ENCODE results near the gene DDX59. TPM values are rescaled to one million over a fixed set of nuclear protein-coding genes. Genes with fewer than 3 reads are reported as not detected.

Gene DDX59
- total and polyA plus RNA-seq, 2 experiments from 2014 or later, result 13.6 to 19.9 TPM

DNA sequence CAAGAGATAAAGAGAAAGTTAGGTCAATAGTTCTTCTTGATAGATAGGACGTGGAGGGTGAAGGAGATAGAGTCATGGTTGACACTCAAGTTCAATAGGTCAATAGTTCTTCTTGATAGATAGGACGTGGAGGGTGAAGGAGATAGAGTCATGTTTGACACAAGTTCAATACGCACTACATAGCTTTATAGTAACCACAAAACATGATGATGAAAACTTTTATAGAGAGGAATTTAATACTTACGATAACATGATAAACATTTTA is 5.8 kb upstream of the DDX59 start:
- H3K4me1 ChIP-seq (ENCODE audit: insufficient read depth), result peaks cover 7% of the 10 kb centered on the region
- no peaks in the 10 kb centered on the region for H3K9me2 ChIP-seq (replicated peaks; ENCODE audit: insufficient read depth)
- DNase-seq (ENCODE audit: low spot score), result no peak
- 81% methylated on average over 4 of the region's 4 CpGs for WGBS (ENCODE audit: low lambda C conversion rate, missing lambda C conversion rate)
- H3K4me3 ChIP-seq, result no peak overlapping the region
- H3K27ac ChIP-seq, result no peak overlapping the region
- no peak overlapping the region for H2AFZ ChIP-seq
- no peaks in the 10 kb centered on the region for H3K36me3 ChIP-seq (replicated peaks; ENCODE audit: insufficient read depth, low read depth)
- no peak overlapping the region for H3K4me2 ChIP-seq
- H3K9me3 ChIP-seq (ENCODE audit: low read depth), result no peaks in the 10 kb centered on the region
- no peaks in the 10 kb centered on the region for H4K20me1 ChIP-seq (ENCODE audit: insufficient read depth, poor library complexity, severe bottlenecking)
- peaks cover 8% of the 10 kb centered on the region for H3K79me2 ChIP-seq
- TF ChIP-seq EZH2phosphoT487 (IDR thresholded peaks at IDR 0.05; ENCODE audit: low read depth, severe bottlenecking, unreplicated experiment) (no peak), EZH2 (IDR thresholded peaks at IDR 0.05; ENCODE audit: borderline replicate concordance) (no peak)
- TF ChIP-seq, protein P1, sequence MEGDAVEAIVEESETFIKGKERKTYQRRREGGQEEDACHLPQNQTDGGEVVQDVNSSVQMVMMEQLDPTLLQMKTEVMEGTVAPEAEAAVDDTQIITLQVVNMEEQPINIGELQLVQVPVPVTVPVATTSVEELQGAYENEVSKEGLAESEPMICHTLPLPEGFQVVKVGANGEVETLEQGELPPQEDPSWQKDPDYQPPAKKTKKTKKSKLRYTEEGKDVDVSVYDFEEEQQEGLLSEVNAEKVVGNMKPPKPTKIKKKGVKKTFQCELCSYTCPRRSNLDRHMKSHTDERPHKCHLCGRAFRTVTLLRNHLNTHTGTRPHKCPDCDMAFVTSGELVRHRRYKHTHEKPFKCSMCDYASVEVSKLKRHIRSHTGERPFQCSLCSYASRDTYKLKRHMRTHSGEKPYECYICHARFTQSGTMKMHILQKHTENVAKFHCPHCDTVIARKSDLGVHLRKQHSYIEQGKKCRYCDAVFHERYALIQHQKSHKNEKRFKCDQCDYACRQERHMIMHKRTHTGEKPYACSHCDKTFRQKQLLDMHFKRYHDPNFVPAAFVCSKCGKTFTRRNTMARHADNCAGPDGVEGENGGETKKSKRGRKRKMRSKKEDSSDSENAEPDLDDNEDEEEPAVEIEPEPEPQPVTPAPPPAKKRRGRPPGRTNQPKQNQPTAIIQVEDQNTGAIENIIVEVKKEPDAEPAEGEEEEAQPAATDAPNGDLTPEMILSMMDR (IDR thresholded peaks at IDR 0.05; ENCODE audit: poor library complexity), result no peak
- H3K27me3 ChIP-seq, result no peaks in the 10 kb centered on the region

DNA sequence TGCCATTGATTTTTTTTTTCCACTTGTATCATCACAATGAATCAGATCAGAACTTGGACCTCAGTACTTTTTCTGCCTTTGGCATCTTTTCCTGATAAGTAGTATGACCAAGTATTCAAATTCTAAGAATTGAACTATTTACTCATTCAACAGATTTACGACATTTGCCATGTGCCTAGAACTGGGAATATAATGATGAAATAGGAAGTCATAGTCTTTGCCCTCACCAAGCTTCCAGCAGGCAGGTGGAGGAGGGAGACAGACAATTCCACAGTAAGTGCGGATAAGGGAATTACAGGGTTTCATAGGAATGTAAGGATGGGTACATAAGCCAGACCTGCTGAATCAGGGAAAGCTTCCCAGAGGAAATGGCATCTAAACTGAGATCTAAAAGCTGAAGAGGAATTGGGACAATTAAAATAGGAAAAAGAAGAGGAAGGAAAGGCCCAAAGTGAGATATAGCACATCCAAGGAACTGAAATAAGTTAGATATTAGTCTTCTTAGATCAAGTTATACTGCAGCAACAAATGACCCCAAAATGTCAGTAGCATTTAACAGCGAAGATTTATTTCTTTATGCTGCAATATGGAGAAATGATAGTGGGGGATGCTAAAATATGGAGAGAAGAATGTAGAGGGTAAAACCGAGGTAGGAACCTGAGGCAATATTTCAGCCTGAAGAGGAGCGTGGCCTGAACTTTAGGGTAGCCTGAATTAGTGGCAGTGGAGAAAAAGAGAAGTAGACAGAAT is 5.3 kb upstream of the DDX59 start:
- Histone ChIP-seq H3K4me1 (ENCODE audit: insufficient read depth) (peaks cover 7% of the 10 kb centered on the region), H3K27me3 (no peaks in the 10 kb centered on the region), H2AFZ (no peak overlapping the region), H3K4me2 (no peak overlapping the region), H3K9me2 (replicated peaks; ENCODE audit: insufficient read depth) (no peaks in the 10 kb centered on the region), H3K27ac (peak overlapping the region; percentile 12), H3K4me3 (no peak overlapping the region), H3K79me2 (peaks cover 8% of the 10 kb centered on the region), H3K9me3 (ENCODE audit: low read depth) (no peaks in the 10 kb centered on the region), H3K36me3 (replicated peaks; ENCODE audit: insufficient read depth, low read depth) (no peaks in the 10 kb centered on the region), H4K20me1 (ENCODE audit: insufficient read depth, poor library complexity, severe bottlenecking) (no peaks in the 10 kb centered on the region)
- 92% methylated on average over 5 of the region's 5 CpGs for WGBS (ENCODE audit: low lambda C conversion rate, missing lambda C conversion rate)
- no peak for TF ChIP-seq EZH2 (IDR thresholded peaks at IDR 0.05; ENCODE audit: borderline replicate concordance)
- no peak for TF ChIP-seq EZH2phosphoT487 (IDR thresholded peaks at IDR 0.05; ENCODE audit: low read depth, severe bottlenecking, unreplicated experiment)
- TF ChIP-seq, protein P1 (IDR thresholded peaks at IDR 0.05; ENCODE audit: poor library complexity), result no peak
- DNase-seq (ENCODE audit: low spot score), result no peak

DNA sequence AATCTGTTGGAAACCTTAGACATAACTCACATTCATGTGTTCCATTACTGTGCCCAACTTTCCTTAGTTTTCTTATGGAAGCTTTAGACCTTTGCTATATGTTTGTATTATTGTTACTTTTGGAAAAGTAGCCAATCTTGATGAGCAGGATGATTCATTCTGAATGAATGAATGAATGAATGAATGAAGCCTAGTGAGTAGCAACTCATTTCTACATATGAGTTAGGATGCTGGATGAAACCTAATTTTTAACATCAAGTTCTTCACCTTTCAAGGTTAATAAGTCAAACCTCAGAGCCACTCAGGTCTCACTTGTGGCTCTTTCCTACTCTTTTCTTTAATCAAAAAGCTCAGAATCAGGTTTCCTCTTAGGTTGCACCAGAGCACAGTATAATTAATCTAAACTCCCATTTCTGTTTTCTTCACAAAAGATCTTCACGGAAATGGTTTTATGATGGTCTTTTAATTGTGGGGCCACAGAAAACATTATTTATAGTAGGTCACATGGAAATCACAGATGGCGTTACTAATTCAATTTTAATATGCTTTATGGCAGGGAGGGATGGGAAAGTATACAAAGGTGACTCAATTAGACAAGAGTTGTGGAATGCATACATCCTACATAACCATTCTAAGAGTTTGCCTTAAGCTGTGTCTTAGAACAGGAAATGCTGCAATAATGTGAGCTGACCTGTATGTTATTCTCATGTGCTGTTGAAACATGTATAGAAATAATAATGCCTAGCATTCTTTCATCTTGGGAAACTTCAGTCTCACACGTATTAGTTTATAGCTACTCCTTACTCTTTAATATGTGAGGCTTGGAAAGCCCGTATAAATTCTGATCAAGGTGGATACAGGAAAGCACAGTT is 4.5 kb upstream of the DDX59 start:
- no peaks in the 10 kb centered on the region for H3K27me3 ChIP-seq
- no peaks in the 10 kb centered on the region for H4K20me1 ChIP-seq (ENCODE audit: insufficient read depth, poor library complexity, severe bottlenecking)
- peaks cover 8% of the 10 kb centered on the region for H3K79me2 ChIP-seq
- H3K36me3 ChIP-seq (replicated peaks; ENCODE audit: insufficient read depth, low read depth), result no peaks in the 10 kb centered on the region
- no peaks in the 10 kb centered on the region for H3K9me2 ChIP-seq (replicated peaks; ENCODE audit: insufficient read depth)
- no peaks in the 10 kb centered on the region for H3K9me3 ChIP-seq (ENCODE audit: low read depth)
- H3K4me1 ChIP-seq (ENCODE audit: insufficient read depth), result peaks cover 7% of the 10 kb centered on the region
- WGBS (ENCODE audit: low lambda C conversion rate, missing lambda C conversion rate), result 79% methylated on average over 4 of the region's 4 CpGs
- TF ChIP-seq EZH2phosphoT487 (IDR thresholded peaks at IDR 0.05; ENCODE audit: low read depth, severe bottlenecking, unreplicated experiment), result no peak
- no peak for TF ChIP-seq EZH2 (IDR thresholded peaks at IDR 0.05; ENCODE audit: borderline replicate concordance)
- TF ChIP-seq, protein P1 (IDR thresholded peaks at IDR 0.05; ENCODE audit: poor library complexity), result no peak
- DNase-seq (ENCODE audit: low spot score), result no peak
- no peak overlapping the region for H2AFZ ChIP-seq
- peak overlapping the region; percentile 12 for H3K27ac ChIP-seq
- no peak overlapping the region for H3K4me2 ChIP-seq
- no peak overlapping the region for H3K4me3 ChIP-seq
